Activated CD8-positive, alpha-beta T cell treated with anti-CD3 and anti-CD28 coated beads for 36 hours (primary cell): Measurements from ENCODE around the gene UCHL3. TPM values are rescaled to one million over a fixed set of nuclear protein-coding genes. Genes with fewer than 3 reads are reported as not detected.
"Not testable (repeated sequence)": the region's sequence is repeated elsewhere in the genome, so short reads cannot be mapped to it uniquely, and the experiment has no call there.

ENCODE experiments used
- ATAC-seq: fragments of 200-7000 bp; cut with Tn5 transposase; one replicate; pipeline ENCODE4 v1.10.0; 2021; ENCODE audit warnings: mild to moderate bottlenecking, moderate library complexity
- CTCF ChIA-PET: fragments of 350-600 bp; sonication (Branson Sonifier 250); formaldehyde crosslinking; loops from one replicate; lab custom pipeline; 2021; ENCODE audit warnings: antibody characterized with exemption; lab: Charles Lee
- POLR2A ChIA-PET: fragments of 350-600 bp; sonication (Branson Sonifier 250); formaldehyde crosslinking; loops from one replicate; lab custom pipeline; 2021; ENCODE audit warnings: antibody characterized with exemption; lab: Charles Lee
- DNase-seq: peaks from one replicate; pipeline ENCODE4 v3.0.0-alpha.2; 2020
- H3K27ac Mint-ChIP-seq: one replicate; pipeline ENCODE4 v1.8.0; 2021; ENCODE audit warnings: mild to moderate bottlenecking, mixed read lengths
- H3K27me3 Mint-ChIP-seq: one replicate; pipeline ENCODE4 v1.8.0; 2021; ENCODE audit warnings: mixed read lengths
- H3K36me3 Mint-ChIP-seq: one replicate; pipeline ENCODE4 v1.8.0; 2021; ENCODE audit warnings: low read depth, mixed read lengths
- H3K4me1 Mint-ChIP-seq: one replicate; pipeline ENCODE4 v1.8.0; 2021; ENCODE audit warnings: low read depth, mixed read lengths
- H3K4me3 Mint-ChIP-seq: one replicate; pipeline ENCODE4 v1.8.0; 2021; ENCODE audit warnings: mild to moderate bottlenecking, moderate library complexity, mixed read lengths
- H3K9me3 Mint-ChIP-seq: one replicate; pipeline ENCODE4 v1.8.0; 2021; ENCODE audit warnings: mixed read lengths
- intact Hi-C: fragments of 100-400 bp; cut with micrococcal nuclease; formaldehyde crosslinking; loops from one replicate; pipeline ENCODE4 v1.10.0; 2022
- total RNA-seq, 2 experiments: library from RNA; stranded (reverse); gene quantifications; one replicate each; pipeline ENCODE4 v1.2.3, GENCODE V29; 2021
- TF ChIP-seq, protein P1 (sequence below): fragments of 200-600 bp; IDR thresholded peaks from one replicate; pipeline ENCODE4 v1.8.0; 2022; ENCODE audit warnings: antibody characterized with exemption, mild to moderate bottlenecking

UCHL3 gene
- total RNA-seq, 2 experiments from 2014 or later = 32.9 to 36.4 TPM

DNA sequence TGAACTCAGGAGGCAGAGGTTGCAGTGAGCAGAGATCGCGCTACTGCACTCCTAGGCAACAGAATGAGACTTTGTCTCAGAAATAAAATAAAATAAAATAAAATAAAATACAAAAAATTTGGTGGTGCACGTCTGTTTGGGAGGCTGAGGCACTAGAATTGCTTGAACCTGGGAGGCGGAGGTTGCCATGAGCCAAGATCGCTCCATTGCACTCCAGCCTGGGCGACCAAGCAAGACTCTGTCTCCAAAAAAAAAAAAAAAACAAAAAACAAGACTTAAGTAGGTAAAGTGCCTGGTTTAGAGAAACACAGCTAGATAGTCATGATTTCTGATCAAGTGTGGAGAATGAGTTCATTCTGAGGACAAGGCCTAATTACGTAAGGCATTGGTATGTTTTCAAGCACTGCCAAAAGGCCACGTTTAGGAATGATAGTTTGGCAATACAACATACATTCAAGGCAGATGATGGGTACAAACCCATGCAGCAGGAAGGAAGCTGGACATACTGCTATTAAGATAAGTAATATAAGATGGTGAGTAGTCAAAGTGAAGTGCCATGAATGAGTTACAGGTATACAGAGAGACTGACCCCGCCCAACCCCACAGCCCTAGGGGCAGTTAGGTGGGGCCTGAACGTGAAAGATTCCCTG, 4.8 kb upstream of the UCHL3 start:
- no peak for ATAC-seq
- Mint-ChIP-seq H3K4me1 (peaks cover 9% of the 10 kb centered on the region), H3K36me3 (no peaks in the 10 kb centered on the region), H3K27me3 (no peaks in the 10 kb centered on the region), H3K9me3 (no peaks in the 10 kb centered on the region), H3K4me3 (no peak overlapping the region), H3K27ac (no peak overlapping the region)
- ChIA-PET CTCF (no interaction called here), POLR2A (no interaction called here)
- intact Hi-C loops = loop anchor here (5.0 to 10.0 kb wide), 2 partner anchors 63 to 170 kb away; partner anchors contain the start of gene TBC1D4
- no peak for DNase-seq
- TF ChIP-seq, protein P1, sequence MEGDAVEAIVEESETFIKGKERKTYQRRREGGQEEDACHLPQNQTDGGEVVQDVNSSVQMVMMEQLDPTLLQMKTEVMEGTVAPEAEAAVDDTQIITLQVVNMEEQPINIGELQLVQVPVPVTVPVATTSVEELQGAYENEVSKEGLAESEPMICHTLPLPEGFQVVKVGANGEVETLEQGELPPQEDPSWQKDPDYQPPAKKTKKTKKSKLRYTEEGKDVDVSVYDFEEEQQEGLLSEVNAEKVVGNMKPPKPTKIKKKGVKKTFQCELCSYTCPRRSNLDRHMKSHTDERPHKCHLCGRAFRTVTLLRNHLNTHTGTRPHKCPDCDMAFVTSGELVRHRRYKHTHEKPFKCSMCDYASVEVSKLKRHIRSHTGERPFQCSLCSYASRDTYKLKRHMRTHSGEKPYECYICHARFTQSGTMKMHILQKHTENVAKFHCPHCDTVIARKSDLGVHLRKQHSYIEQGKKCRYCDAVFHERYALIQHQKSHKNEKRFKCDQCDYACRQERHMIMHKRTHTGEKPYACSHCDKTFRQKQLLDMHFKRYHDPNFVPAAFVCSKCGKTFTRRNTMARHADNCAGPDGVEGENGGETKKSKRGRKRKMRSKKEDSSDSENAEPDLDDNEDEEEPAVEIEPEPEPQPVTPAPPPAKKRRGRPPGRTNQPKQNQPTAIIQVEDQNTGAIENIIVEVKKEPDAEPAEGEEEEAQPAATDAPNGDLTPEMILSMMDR = no peak

- H3K27ac Mint-ChIP-seq, POLR2A ChIA-PET, H3K9me3 Mint-ChIP-seq: not testable (repeated sequence)
Observed at GRCh38 chr13:75545386-75545785, 4.2 kb upstream of the UCHL3 start.

DNA sequence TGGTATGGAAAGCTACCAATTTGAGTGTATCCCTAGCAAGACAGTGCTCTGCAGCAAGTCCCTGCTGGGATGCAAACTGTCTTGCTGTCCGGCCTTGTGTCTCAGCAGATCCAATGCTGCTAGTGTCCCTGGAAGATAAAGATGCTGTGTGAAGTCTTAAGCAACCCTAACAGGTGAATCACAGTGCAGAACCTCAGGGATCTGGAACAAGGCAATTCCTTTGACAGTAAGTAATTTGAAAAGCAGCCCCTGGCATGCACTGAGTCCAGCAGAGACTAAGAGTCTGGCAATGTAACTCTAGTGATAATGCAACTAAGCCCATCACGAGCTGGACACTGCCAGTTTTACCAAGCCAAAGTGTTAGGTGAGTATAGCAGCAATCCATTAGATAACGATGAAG, 1.7 kb upstream of the UCHL3 start:
- Mint-ChIP-seq H3K27ac (no peak overlapping the region), H3K9me3 (no peaks in the 10 kb centered on the region), H3K4me3 (no peak overlapping the region), H3K36me3 (no peaks in the 10 kb centered on the region), H3K4me1 (peaks cover 28% of the 10 kb centered on the region), H3K27me3 (no peaks in the 10 kb centered on the region)
- ChIA-PET CTCF (interaction anchor here (1.1 to 2.9 kb wide), 3 partner anchors 10 to 173 kb away, joined by 3 to 10 read pairs (median 4); partner anchors contain the start of genes COMMD6 and TBC1D4), POLR2A (interaction anchor here (1.4 kb wide), 1 partner anchor 10 kb away, joined by 4 read pairs; the partner anchor contains the start of gene COMMD6)
- intact Hi-C loops = loop anchor here (5.0 to 10.0 kb wide), 2 partner anchors 66 to 173 kb away; partner anchors contain the start of gene TBC1D4
- TF ChIP-seq, protein P1 = no peak
- ATAC-seq (no peak), DNase-seq (no peak)

More at GRCh38 chr13:75545386-75545785, 4.2 kb upstream of the UCHL3 start:
- H3K36me3 Mint-ChIP-seq, H3K4me3 Mint-ChIP-seq, CTCF ChIA-PET, DNase-seq, ATAC-seq, H3K27me3 Mint-ChIP-seq: not testable (repeated sequence)
- peaks cover 13% of the 10 kb centered on the region for H3K4me1 Mint-ChIP-seq
- intact Hi-C loops = loop anchor here (5.0 to 10.0 kb wide), 2 partner anchors 63 to 171 kb away; partner anchors contain the start of gene TBC1D4

- intact Hi-C loops = no loop called here
- ChIA-PET CTCF (interaction anchor here (0.9 to 2.5 kb wide), 5 partner anchors 13 to 178 kb away, joined by 3 to 10 read pairs (median 3); partner anchors contain the start of genes COMMD6 and TBC1D4), POLR2A (interaction anchor here (0.7 to 1.1 kb wide), 3 partner anchors 13 to 71 kb away, joined by 3 read pairs; partner anchors contain the start of gene COMMD6)
- Mint-ChIP-seq H3K36me3 (peaks cover 20% of the 10 kb centered on the region), H3K4me1 (peaks cover 48% of the 10 kb centered on the region), H3K27ac (peak overlapping the region; percentile 97), H3K9me3 (no peaks in the 10 kb centered on the region), H3K4me3 (peak overlapping the region; percentile 92), H3K27me3 (no peaks in the 10 kb centered on the region)
- ATAC-seq (peak; percentile 1), DNase-seq (peak; percentile 59)
- TF ChIP-seq, protein P1 = no peak
Observed at GRCh38 chr13:75550159-75550567, 572 bp downstream of the UCHL3 start.

- Mint-ChIP-seq H3K36me3 (peaks cover 32% of the 10 kb centered on the region), H3K4me1 (peaks cover 54% of the 10 kb centered on the region), H3K27ac (no peak overlapping the region), H3K4me3 (no peak overlapping the region), H3K9me3 (peaks cover 1% of the 10 kb centered on the region), H3K27me3 (no peaks in the 10 kb centered on the region)
- ChIA-PET CTCF (interaction anchor here (1.0 to 2.3 kb wide), 4 partner anchors 21 to 141 kb away, joined by 3 to 8 read pairs (median 3); partner anchors contain the start of gene TBC1D4), POLR2A (interaction anchor here (0.6 kb wide), 2 partner anchors 25 to 154 kb away, joined by 3 read pairs; no protein-coding TSS in a partner anchor)
- ATAC-seq (no peak), DNase-seq (no peak)
- TF ChIP-seq, protein P1 = no peak
- intact Hi-C loops = no loop called here
Observed at GRCh38 chr13:75554464-75554863, 4.9 kb downstream of the UCHL3 start.
